Vagina (tissue), 2 donors: ENCODE data around the gene FUCA1. TPM values are rescaled to one million over a fixed set of nuclear protein-coding genes. Genes with fewer than 3 reads are reported as not detected.
A peak's percentile ranks its signal among the peaks of the same experiment; 100 is the strongest.

Experiments
- DNase-seq, 2 donors: peaks; one replicate each; pipeline ENCODE4 v3.0.0-alpha.2; 2017; ENCODE audit errors: extremely low spot score in 2 of 2
- H3K27ac ChIP-seq: fragments of 200-600 bp; sonication (generic); one replicate; pipeline ENCODE4 v1.5.1; 2019
- H3K27me3 ChIP-seq: fragments of 200-600 bp; sonication (generic); one replicate; pipeline ENCODE4 v1.5.1; 2019
- H3K36me3 ChIP-seq, 2 donors: fragments of 200-600 bp; sonication (generic); one replicate each; pipeline ENCODE4 v1.5.1; 2017 to 2019
- H3K4me1 ChIP-seq: fragments of 200-600 bp; sonication (generic); one replicate; pipeline ENCODE4 v1.5.1; 2019
- H3K4me3 ChIP-seq, 2 donors: fragments of 200-600 bp; sonication (generic); 1 replicate in 1 of 2; 2 replicates in 1 of 2; pipeline ENCODE4 v1.5.1; 2016 to 2019
- H3K9me3 ChIP-seq: fragments of 200-600 bp; sonication (generic); one replicate; pipeline ENCODE4 v1.5.1; 2019
- POLR2A ChIP-seq, 2 donors: fragments of 450-650 bp; IDR thresholded peaks; one replicate each; pipeline ENCODE4 v1.6.1; 2017; ENCODE audit warnings: antibody characterized with exemption in 2 of 2, mild to moderate bottlenecking in 2 of 2, moderate library complexity in 2 of 2
- POLR2AphosphoS5 ChIP-seq, 2 donors: sonication (generic); formaldehyde crosslinking; IDR thresholded peaks; one replicate each; pipeline ENCODE4 v1.9.0; 2017; ENCODE audit warnings: antibody characterized with exemption in 2 of 2, mild to moderate bottlenecking in 2 of 2, low read depth in 1 of 2; ENCODE audit not compliant: insufficient read depth in 1 of 2
- intact Hi-C: fragments of 100-400 bp; cut with DNase I; formaldehyde crosslinking; loops from one replicate; pipeline ENCODE4 v1.15.1; 2023
- total RNA-seq: library from RNA; depleted of rRNA; stranded (reverse); fragments of >200 nt; gene quantifications from one replicate; pipeline ENCODE4 v1.2.3, GENCODE V29; 2016
- TF ChIP-seq, protein P1 (sequence below), 3 experiments: fragments of 450-650 bp in 2 of 3; fragments of 200-600 bp in 1 of 3; sonication (generic) in 1 of 3; IDR thresholded peaks; one replicate each; pipeline ENCODE4 v1.5.1; 2017 to 2019; ENCODE audit warnings: antibody characterized with exemption in 3 of 3, mild to moderate bottlenecking in 2 of 3, moderate library complexity in 2 of 3

FUCA1 gene
- total RNA-seq: 10.6 TPM

- H3K4me3 ChIP-seq: peak within 1 kb of the TSS; percentile 69 to 91
- H3K27ac ChIP-seq: peak within 1 kb of the TSS; percentile 70
- TF ChIP-seq POLR2A (IDR thresholded peaks at IDR 0.05) (peak in 1 of 2 donors; percentile 57), POLR2AphosphoS5 (IDR thresholded peaks at IDR 0.05; ENCODE audit: insufficient read depth in 1 of 2, low read depth in 1 of 2) (peak; percentile 87 to 94)
- TF ChIP-seq, protein P1, sequence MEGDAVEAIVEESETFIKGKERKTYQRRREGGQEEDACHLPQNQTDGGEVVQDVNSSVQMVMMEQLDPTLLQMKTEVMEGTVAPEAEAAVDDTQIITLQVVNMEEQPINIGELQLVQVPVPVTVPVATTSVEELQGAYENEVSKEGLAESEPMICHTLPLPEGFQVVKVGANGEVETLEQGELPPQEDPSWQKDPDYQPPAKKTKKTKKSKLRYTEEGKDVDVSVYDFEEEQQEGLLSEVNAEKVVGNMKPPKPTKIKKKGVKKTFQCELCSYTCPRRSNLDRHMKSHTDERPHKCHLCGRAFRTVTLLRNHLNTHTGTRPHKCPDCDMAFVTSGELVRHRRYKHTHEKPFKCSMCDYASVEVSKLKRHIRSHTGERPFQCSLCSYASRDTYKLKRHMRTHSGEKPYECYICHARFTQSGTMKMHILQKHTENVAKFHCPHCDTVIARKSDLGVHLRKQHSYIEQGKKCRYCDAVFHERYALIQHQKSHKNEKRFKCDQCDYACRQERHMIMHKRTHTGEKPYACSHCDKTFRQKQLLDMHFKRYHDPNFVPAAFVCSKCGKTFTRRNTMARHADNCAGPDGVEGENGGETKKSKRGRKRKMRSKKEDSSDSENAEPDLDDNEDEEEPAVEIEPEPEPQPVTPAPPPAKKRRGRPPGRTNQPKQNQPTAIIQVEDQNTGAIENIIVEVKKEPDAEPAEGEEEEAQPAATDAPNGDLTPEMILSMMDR (IDR thresholded peaks at IDR 0.05): peak; percentile 76 to 96 (median 90)
- H3K9me3 ChIP-seq: no peaks in the 10 kb centered on the region
- H3K27me3 ChIP-seq: no peaks in the 10 kb centered on the region
- intact Hi-C loops: loop anchor here (10.0 kb wide), 1 partner anchor 73 kb away; the partner anchor contains the start of gene LYPLA2
- H3K4me1 ChIP-seq: peaks cover 29% of the 10 kb centered on the region
- peak in 1 of 2 donors; percentile 89 for DNase-seq
- peaks cover 0 to 5% of the 10 kb centered on the region in 2 donors for H3K36me3 ChIP-seq
Observed at GRCh38 chr1:23867895-23868556, at the start of gene FUCA1. Gene FUCA1 (minus strand): TSS chr1:23868290. CDS start chr1:23868286, 4 bp downstream.

DNA sequence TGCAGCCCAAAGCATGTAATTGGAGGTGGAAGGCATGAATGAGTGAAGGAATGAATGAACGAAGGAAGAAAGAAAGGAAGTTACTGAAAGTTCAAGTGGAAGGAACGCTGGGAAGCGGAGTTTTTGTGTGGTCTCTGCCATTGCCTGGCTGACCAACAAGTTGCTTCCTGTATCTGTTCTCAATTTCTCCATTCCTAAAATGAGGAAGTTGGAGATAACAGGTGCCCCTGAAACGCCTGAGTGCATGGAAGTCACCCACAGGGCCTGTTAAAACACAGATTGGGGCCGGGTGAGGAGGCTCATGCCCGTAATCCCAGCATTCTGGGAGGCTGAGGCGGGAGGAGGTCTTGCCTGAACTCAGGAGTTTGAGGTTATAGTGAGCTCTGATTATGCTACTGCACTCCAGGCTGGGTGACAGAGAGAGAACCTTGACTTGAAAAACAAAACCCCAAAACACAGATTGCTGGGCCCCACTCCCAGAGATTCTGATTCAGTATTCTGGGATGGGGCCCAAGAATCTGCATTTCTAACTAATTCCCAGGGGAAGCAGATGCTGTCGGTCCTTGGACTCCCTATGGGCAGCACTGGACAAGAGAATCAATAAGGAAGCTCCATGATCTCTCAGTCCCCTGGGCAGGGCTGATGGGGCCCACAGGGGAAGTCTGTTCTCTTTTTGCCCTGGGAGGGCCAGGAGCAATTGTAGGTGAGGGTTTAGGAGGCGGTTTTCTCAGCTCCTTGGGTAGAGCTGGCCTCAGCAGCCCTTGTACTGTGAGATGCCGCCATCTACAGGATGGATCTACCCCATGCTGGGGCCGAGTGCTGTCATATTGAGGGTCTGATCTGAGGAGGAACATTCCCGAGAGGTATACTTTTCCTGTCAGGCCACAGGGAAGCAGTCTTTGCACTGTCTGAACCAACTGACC lies 48.4 kb upstream of the FUCA1 start:
- no peaks in the 10 kb centered on the region for H3K27me3 ChIP-seq
- H3K27ac ChIP-seq: no peak overlapping the region
- no peak for DNase-seq
- TF ChIP-seq POLR2A (IDR thresholded peaks at IDR 0.05) (no peak), POLR2AphosphoS5 (IDR thresholded peaks at IDR 0.05; ENCODE audit: insufficient read depth in 1 of 2, low read depth in 1 of 2) (no peak)
- TF ChIP-seq, protein P1 (IDR thresholded peaks at IDR 0.05): peak in 1 of 3 experiments; percentile 19
- H3K4me3 ChIP-seq: no peak overlapping the region
- intact Hi-C loops: no loop called here
- no peaks in the 10 kb centered on the region for H3K36me3 ChIP-seq
- H3K4me1 ChIP-seq: no peaks in the 10 kb centered on the region
- H3K9me3 ChIP-seq: no peaks in the 10 kb centered on the region

DNA sequence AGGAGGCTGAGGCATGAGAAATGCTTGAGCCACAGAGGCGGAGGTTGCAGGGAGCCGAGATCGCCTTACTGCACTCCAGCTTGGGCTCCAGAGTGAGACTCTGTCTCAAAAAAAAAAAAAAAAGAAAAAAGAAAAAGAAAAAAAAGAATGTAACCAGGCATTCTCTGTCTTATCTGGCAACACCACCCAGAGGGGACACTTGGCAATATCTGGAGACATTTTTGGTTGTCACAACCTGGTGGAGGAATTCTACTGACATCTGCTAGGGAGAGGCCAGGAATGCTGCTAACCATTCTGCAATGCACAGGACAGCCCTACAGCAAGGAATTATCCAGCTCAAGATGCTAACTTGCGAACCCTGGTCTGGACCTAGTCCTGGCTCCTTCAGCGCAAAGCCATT lies 47.4 kb upstream of the FUCA1 start:
- H3K4me3 ChIP-seq: no peak overlapping the region
- DNase-seq: no peak
- no peaks in the 10 kb centered on the region for H3K9me3 ChIP-seq
- TF ChIP-seq POLR2AphosphoS5 (IDR thresholded peaks at IDR 0.05; ENCODE audit: insufficient read depth in 1 of 2, low read depth in 1 of 2): no peak
- TF ChIP-seq, protein P1 (IDR thresholded peaks at IDR 0.05): no peak
- TF ChIP-seq POLR2A (IDR thresholded peaks at IDR 0.05): no peak
- H3K27me3 ChIP-seq: no peaks in the 10 kb centered on the region
- no peaks in the 10 kb centered on the region for H3K36me3 ChIP-seq
- intact Hi-C loops: no loop called here
- H3K4me1 ChIP-seq: no peaks in the 10 kb centered on the region
- H3K27ac ChIP-seq: no peak overlapping the region

GRCh38 chr1:23914921-23915320 lies 46.8 kb upstream of the FUCA1 start:
- Histone ChIP-seq H3K9me3 (no peaks in the 10 kb centered on the region), H3K27ac (no peak overlapping the region), H3K4me1 (no peaks in the 10 kb centered on the region), H3K27me3 (no peaks in the 10 kb centered on the region), H3K4me3 (no peak overlapping the region), H3K36me3 (no peaks in the 10 kb centered on the region)
- DNase-seq: no peak
- intact Hi-C loops: no loop called here
- TF ChIP-seq POLR2A (IDR thresholded peaks at IDR 0.05) (no peak), POLR2AphosphoS5 (IDR thresholded peaks at IDR 0.05; ENCODE audit: insufficient read depth in 1 of 2, low read depth in 1 of 2) (no peak)
- TF ChIP-seq, protein P1 (IDR thresholded peaks at IDR 0.05): no peak
